HCT116 (cell line): ENCODE results near the gene ATP10B.

ENCODE experiments used
- JUND ChIP-seq: IDR thresholded peaks from 2 replicates; pipeline ENCODE4 v1.6.1; 2012
- TF ChIP-seq, protein P1 (sequence below), 3 experiments: fragments of 200-600 bp in 1 of 3; sonication (generic) in 1 of 3; IDR thresholded peaks in 2 of 3; conservative IDR thresholded peaks in 1 of 3; 2 replicates each; pipeline ENCODE4 v1.5.1; 2012 to 2017; ENCODE audit warnings: low read depth in 2 of 3, low read length in 2 of 3, antibody characterized with exemption in 1 of 3, borderline replicate concordance in 1 of 3, control low read depth in 1 of 3, mild to moderate bottlenecking in 1 of 3, mixed read lengths in 1 of 3, mixed run types in 1 of 3, moderate library complexity in 1 of 3; ENCODE audit not compliant: insufficient read depth in 1 of 3

DNA sequence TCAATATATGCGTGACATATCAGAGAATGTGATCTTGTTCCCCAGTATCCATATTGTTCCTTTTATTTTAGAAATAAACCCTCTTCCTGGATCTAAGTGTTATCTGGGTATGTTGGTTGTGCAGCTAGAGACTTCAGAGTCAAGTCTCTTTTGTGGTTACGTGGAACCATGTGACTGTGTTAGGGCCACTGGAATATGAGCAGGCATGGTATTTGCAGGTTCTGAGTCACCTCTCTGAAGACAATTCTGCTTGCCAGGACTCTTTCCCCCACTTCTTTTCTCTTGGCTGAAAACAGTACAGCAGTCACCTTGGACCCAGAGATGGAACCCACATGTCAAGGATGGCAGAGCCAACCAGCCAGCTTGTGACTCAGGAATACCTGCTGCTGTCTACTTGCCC lies 59.7 kb downstream of the ATP10B start:
- TF ChIP-seq, protein P1, sequence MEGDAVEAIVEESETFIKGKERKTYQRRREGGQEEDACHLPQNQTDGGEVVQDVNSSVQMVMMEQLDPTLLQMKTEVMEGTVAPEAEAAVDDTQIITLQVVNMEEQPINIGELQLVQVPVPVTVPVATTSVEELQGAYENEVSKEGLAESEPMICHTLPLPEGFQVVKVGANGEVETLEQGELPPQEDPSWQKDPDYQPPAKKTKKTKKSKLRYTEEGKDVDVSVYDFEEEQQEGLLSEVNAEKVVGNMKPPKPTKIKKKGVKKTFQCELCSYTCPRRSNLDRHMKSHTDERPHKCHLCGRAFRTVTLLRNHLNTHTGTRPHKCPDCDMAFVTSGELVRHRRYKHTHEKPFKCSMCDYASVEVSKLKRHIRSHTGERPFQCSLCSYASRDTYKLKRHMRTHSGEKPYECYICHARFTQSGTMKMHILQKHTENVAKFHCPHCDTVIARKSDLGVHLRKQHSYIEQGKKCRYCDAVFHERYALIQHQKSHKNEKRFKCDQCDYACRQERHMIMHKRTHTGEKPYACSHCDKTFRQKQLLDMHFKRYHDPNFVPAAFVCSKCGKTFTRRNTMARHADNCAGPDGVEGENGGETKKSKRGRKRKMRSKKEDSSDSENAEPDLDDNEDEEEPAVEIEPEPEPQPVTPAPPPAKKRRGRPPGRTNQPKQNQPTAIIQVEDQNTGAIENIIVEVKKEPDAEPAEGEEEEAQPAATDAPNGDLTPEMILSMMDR (IDR thresholded peaks at IDR 0.05 in 2 of 3, conservative IDR thresholded peaks at IDR 0.05 in 1 of 3; ENCODE audit: borderline replicate concordance in 1 of 3, insufficient read depth in 1 of 3, low read depth in 2 of 3, low read length in 2 of 3), result no peak
- TF ChIP-seq JUND, result no peak
